Dedifferentiated amniotic fluid mesenchymal stem cell (primary cell): ENCODE results near the gene PTX3.

Experiments
- DNase-seq: peaks from one replicate; pipeline ENCODE4 v3.0.0-alpha.2; 2016; ENCODE audit errors: extremely low spot score

PTX3 gene

DNA sequence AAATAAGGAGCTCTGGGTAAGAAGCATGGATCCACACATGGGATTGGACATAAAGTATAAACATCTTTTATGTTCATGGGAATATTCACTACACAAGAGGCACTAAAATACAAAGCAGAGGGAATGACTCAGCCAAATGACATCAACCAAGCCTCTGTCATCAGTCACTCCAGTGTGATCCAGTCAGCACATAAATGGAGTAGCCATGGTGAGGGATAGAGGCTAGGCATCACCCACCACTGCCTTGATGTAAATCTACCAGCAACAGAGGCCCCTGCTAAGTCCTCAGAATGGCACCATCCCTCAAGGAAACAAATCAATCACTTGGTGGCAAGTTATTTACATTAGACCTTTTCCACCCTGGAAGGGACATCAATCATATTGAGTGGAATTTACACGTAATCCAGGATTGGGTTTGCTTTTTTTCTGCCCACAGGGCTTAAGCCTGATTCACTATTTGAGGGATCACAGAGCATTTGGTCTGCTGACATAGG is 39.3 kb downstream of the PTX3 start:
- DNase-seq: no peak

DNA sequence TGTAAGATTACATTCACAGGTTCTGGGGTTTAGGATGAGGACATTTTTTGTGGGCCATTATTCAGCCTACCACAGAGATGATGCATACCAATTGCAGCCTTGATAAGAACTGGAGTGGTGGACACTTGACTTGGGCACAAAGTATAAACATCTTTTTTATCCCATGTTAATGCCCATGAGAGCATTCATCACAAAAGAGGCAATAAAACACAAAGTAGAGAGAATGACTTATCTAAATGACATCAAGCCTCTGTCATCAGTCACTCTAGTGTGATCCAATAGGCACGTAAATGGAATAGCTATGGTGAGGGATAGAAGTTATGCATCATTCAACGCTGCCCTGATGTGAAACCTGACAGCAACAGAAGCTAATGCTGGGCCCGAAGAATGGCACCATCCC is 40.8 kb downstream of the PTX3 start:
- no peak for DNase-seq

DNA sequence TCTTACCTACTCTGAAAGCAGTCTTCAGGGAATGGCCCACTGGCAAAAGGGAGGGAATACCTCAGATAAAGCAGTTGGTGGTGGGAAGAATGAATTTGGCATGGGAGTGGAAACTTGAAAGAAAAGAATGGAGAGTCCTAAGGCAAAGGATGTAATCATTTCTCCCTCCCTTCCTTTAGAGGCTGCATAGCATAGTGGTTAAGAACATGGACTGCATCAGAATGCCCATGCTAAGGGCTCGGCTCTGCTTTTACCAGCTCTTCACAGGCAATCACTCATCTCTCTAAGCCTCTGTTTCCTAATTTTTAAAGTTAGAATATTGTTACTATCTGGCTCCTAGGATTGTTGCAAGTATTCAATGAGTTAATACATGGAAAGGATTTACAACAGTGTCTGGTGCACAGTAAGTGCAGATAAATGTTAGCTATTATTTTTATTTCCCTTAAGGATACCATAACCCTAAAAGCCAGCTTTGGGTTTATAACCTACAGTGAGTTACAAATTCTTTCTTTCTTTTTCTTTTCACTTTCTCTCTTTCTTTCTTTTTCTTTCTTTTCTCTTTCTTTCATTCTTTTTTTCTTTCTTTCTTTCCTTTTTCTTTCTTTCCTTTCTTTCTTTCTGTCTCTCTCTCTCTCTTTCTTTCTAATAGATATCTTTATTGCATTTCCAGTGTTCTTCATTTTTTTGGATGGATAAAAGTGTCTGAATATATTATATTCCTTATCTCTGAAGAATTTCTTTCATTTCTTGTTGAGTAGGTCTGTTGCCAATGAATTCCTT is 43.0 kb downstream of the PTX3 start:
- no peak for DNase-seq

DNA sequence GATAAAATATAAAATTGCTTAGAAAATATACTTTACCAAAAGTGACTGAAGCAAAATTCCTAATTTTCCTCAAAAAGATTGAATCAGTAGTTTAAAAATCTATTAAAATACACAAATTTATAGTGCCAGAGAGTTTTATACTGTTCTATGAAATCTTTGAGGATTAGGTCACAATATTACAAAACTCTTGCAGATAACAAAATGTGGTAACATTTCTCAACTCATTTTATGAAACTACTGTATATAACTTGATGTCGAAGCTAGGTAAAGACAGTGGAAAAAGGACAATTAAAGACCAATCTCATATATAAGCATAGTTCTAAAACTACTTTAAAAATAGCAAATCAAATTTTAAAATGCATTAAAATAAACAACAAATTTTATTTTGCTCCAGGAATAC is 50.7 kb downstream of the PTX3 start:
- DNase-seq: peak; percentile 44

DNA sequence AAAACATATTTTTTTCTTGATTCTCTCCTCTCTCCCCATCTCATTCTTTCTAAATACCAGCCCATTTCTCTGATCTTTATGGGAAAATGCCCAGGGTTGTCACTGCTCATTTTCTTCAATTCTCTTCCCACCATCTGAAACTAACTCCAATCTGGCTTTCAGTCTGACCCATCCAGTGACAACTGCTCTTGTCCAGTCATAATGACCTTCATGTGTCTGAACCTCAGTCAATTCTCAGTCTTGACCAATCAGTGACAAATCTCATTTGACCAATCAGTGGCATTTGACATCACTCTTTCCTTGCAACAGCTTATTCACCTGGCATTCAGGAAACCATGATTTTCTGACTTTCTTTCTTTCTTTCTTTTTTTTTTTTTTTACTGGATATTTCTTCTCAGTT is 51.5 kb downstream of the PTX3 start:
- DNase-seq: no peak

DNA sequence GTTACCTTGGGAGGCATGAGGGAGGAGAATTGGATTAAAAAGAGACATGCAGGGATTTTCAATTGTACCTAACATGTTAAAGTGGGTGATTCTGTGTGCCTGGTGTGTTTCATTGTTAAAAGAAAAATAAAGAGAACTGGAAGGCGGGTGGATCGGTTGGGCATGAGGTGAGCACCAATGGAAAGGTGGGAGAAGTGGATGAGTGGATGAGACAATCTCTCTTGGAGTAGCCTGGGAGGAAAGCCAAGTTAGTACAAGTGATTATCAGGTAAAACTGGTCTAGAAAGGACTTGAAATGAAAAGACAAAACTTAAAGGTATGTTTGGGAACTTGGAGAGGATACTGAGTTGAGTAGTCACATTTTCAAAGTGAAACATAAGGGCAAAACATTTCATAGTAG is 54.5 kb downstream of the PTX3 start:
- DNase-seq: no peak
